Natural killer cell (primary cell): ENCODE results near the gene PUDP. TPM values are rescaled to one million over a fixed set of nuclear protein-coding genes. Genes with fewer than 3 reads are reported as not detected.

Source experiments
- ATAC-seq, 3 donors: fragments of 150-1000 bp in 2 of 3; fragments of 200-7000 bp in 1 of 3; cut with Tn5 transposase; 1 replicate in 1 of 3; 2 replicates in 2 of 3; pipeline ENCODE4 v1.10.0; 2021; ENCODE audit warnings: mild to moderate bottlenecking in 2 of 3, moderate library complexity in 2 of 3
- DNase-seq, 2 donors: peaks; one replicate each; pipeline versions ENCODE4 v3.0.0 to v3.0.0-alpha.2; 2013 to 2021; ENCODE audit warnings: mixed read lengths in 1 of 2
- H3K27ac ChIP-seq: one replicate; pipeline ENCODE4 v1.5.1; 2013; ENCODE audit warnings: mild to moderate bottlenecking, low read length
- H3K27me3 ChIP-seq: one replicate; pipeline ENCODE4 v1.6.1; 2013; ENCODE audit warnings: low read length; ENCODE audit not compliant: control insufficient read depth, insufficient read depth
- H3K36me3 ChIP-seq: one replicate; pipeline ENCODE4 v1.6.1; 2013; ENCODE audit warnings: low read length; ENCODE audit not compliant: control insufficient read depth, insufficient read depth
- H3K4me1 ChIP-seq: one replicate; pipeline ENCODE4 v1.6.1; 2013; ENCODE audit warnings: low read length; ENCODE audit not compliant: control insufficient read depth, insufficient read depth
- H3K4me3 ChIP-seq: one replicate; pipeline ENCODE4 v1.5.1; 2013; ENCODE audit warnings: low read length
- H3K9me3 ChIP-seq: one replicate; pipeline ENCODE4 v1.6.1; 2013; ENCODE audit warnings: low read length; ENCODE audit not compliant: control insufficient read depth, insufficient read depth
- H3K27ac Mint-ChIP-seq, 2 donors: one replicate each; pipeline ENCODE4 v1.8.0; 2022; ENCODE audit warnings: mild to moderate bottlenecking in 2 of 2, mixed read lengths in 2 of 2, moderate library complexity in 1 of 2
- H3K27me3 Mint-ChIP-seq, 2 donors: one replicate each; pipeline ENCODE4 v1.8.0; 2022; ENCODE audit warnings: low read depth in 2 of 2, mixed read lengths in 2 of 2
- H3K36me3 Mint-ChIP-seq: one replicate; pipeline ENCODE4 v1.8.0; 2022; ENCODE audit warnings: mixed read lengths
- H3K4me1 Mint-ChIP-seq, 2 donors: one replicate each; pipeline ENCODE4 v1.8.0; 2022; ENCODE audit warnings: mixed read lengths in 2 of 2
- H3K4me3 Mint-ChIP-seq: one replicate; pipeline ENCODE4 v1.8.0; 2022; ENCODE audit warnings: mild to moderate bottlenecking, moderate library complexity, mixed read lengths
- H3K9me3 Mint-ChIP-seq, 2 donors: one replicate each; pipeline ENCODE4 v1.8.0; 2022; ENCODE audit warnings: mixed read lengths in 2 of 2
- CTCF ChIP-seq: fragments of 200-600 bp; IDR thresholded peaks from one replicate; pipeline ENCODE4 v1.8.0; 2022; ENCODE audit warnings: antibody characterized with exemption
- WGBS: methylation state at CpG from one replicate; pipeline ENCODE4 v1.1.7; 2013; ENCODE audit warnings: missing lambda C conversion rate; ENCODE audit not compliant: insufficient coverage; 5-methylcytosine and 5-hydroxymethylcytosine counted together
- intact Hi-C: fragments of 100-400 bp; cut with micrococcal nuclease; formaldehyde crosslinking; loops from one replicate; pipeline ENCODE4 v1.14.2; 2022
- total RNA-seq, 4 donors: library from RNA; stranded (reverse); fragments of 120-200 nt in 1 of 4; gene quantifications; one replicate each; pipeline versions ENCODE4 v1.2.3 to v1.2.4, GENCODE V29; 2013 to 2022

PUDP gene
- total RNA-seq, 3 donors from 2014 or later (not counting 1 experiment from before 2014, with no cell fraction given), result 5.4 to 11.4 (median 5.6) TPM

GRCh38 chrX:7146703-7147412 is 1.1 kb downstream of the PUDP start:
- 39% methylated on average over 11 of the region's 13 CpGs for WGBS
- peaks cover 7 to 21% of the 10 kb centered on the region in 2 donors for H3K4me1 Mint-ChIP-seq

GRCh38 chrX:7146020-7146702 is 1.8 kb downstream of the PUDP start:
- intact Hi-C loops, result loop anchor here (10.0 kb wide), 1 partner anchor 779 kb away; the partner anchor contains the start of gene PNPLA4
- ATAC-seq (no peak), DNase-seq (no peak)
- peaks cover 9% of the 10 kb centered on the region for H3K4me1 ChIP-seq
- TF ChIP-seq CTCF, result no peak
- no peak overlapping the region for H3K4me3 ChIP-seq
- H3K27ac Mint-ChIP-seq, result peak overlapping the region; percentile 75 to 92
- no peaks in the 10 kb centered on the region for H3K27me3 Mint-ChIP-seq
- no peaks in the 10 kb centered on the region for H3K9me3 ChIP-seq
- H3K36me3 Mint-ChIP-seq, result no peaks in the 10 kb centered on the region
- no peaks in the 10 kb centered on the region for H3K36me3 ChIP-seq
- WGBS, result 70% methylated on average over 2 of the region's 3 CpGs
- H3K4me1 Mint-ChIP-seq, result peaks cover 7 to 21% of the 10 kb centered on the region in 2 donors
- H3K27ac ChIP-seq, result no peak overlapping the region
- H3K4me3 Mint-ChIP-seq, result peak overlapping the region; percentile 85
- H3K9me3 Mint-ChIP-seq, result no peaks in the 10 kb centered on the region
- no peaks in the 10 kb centered on the region for H3K27me3 ChIP-seq

More at GRCh38 chrX:7146703-7147412, 1.1 kb downstream of the PUDP start:
- H3K36me3 Mint-ChIP-seq, result no peaks in the 10 kb centered on the region
- H3K27me3 Mint-ChIP-seq, result no peaks in the 10 kb centered on the region
- Histone ChIP-seq H3K36me3 (no peaks in the 10 kb centered on the region), H3K9me3 (no peaks in the 10 kb centered on the region), H3K4me1 (peaks cover 9% of the 10 kb centered on the region), H3K27me3 (no peaks in the 10 kb centered on the region), H3K4me3 (peak overlapping the region; percentile 60), H3K27ac (peak overlapping the region; percentile 61)
- TF ChIP-seq CTCF, result no peak
- ATAC-seq (no peak), DNase-seq (no peak)
- H3K9me3 Mint-ChIP-seq, result no peaks in the 10 kb centered on the region
- H3K4me3 Mint-ChIP-seq, result peak overlapping the region; percentile 85
- peak overlapping the region; percentile 81 to 92 for H3K27ac Mint-ChIP-seq
- intact Hi-C loops, result loop anchor here (10.0 kb wide), 1 partner anchor 778 kb away; the partner anchor contains the start of gene PNPLA4

- ATAC-seq, result no peak
- no peak for DNase-seq
- no peaks in the 10 kb centered on the region for H3K27me3 ChIP-seq
- H3K4me3 Mint-ChIP-seq, result peak overlapping the region; percentile 85
- H3K4me1 Mint-ChIP-seq, result peaks cover 7 to 21% of the 10 kb centered on the region in 2 donors
- H3K4me3 ChIP-seq, result no peak overlapping the region
- intact Hi-C loops, result loop anchor here (10.0 kb wide), 1 partner anchor 779 kb away; the partner anchor contains the start of gene PNPLA4
- no peak overlapping the region for H3K27ac ChIP-seq
- no peak for TF ChIP-seq CTCF
- WGBS, result 62% methylated on average over 3 of the region's 3 CpGs
- H3K4me1 ChIP-seq, result peaks cover 9% of the 10 kb centered on the region
- H3K36me3 Mint-ChIP-seq, result no peaks in the 10 kb centered on the region
- peak overlapping the region; percentile 75 to 92 for H3K27ac Mint-ChIP-seq
- H3K27me3 Mint-ChIP-seq, result no peaks in the 10 kb centered on the region
- H3K9me3 Mint-ChIP-seq, result no peaks in the 10 kb centered on the region
- no peaks in the 10 kb centered on the region for H3K9me3 ChIP-seq
- no peaks in the 10 kb centered on the region for H3K36me3 ChIP-seq
Observed at GRCh38 chrX:7145454-7145853, 2.5 kb downstream of the PUDP start.
